ENCODE results near the gene SEMA4B. TPM values are rescaled to one million over a fixed set of nuclear protein-coding genes. Genes with fewer than 3 reads are reported as not detected.
A peak's percentile ranks its signal among the peaks of the same experiment; 100 is the strongest.

The SEMA4B gene
- total RNA-seq, 2 experiments from 2014 or later: 5.3 to 6.2 TPM

- peaks cover 3% of the 10 kb centered on the region for H3K4me1 Mint-ChIP-seq (ENCODE audit: low read depth)
- ChIA-PET POLR2A (interaction anchor here (0.6 kb wide), 1 partner anchor 57 kb away, joined by 3 read pairs; no protein-coding TSS in a partner anchor), CTCF (no interaction called here)
- no peaks in the 10 kb centered on the region for H3K9me3 Mint-ChIP-seq
- DNase-seq: no peak
- intact Hi-C loops (cut with micrococcal nuclease): no loop called here
- H3K4me3 Mint-ChIP-seq: no peak overlapping the region
- no peak for ATAC-seq
- TF ChIP-seq CTCF (IDR thresholded peaks at IDR 0.05): no peak
- peaks cover 4% of the 10 kb centered on the region for H3K27me3 Mint-ChIP-seq
- H3K36me3 Mint-ChIP-seq (ENCODE audit: low read depth): no peaks in the 10 kb centered on the region
- no peak overlapping the region for H3K27ac Mint-ChIP-seq
Measured at GRCh38 chr15:90178468-90179435, 22.4 kb upstream of the SEMA4B start.

GRCh38 chr15:90181776-90182175, 19.4 kb upstream of the SEMA4B start:
- POLR2A ChIA-PET: no interaction called here
- DNase-seq (no peak), ATAC-seq (no peak)
- Mint-ChIP-seq H3K27me3 (peaks cover 4% of the 10 kb centered on the region), H3K4me1 (ENCODE audit: low read depth) (peaks cover 12% of the 10 kb centered on the region), H3K36me3 (ENCODE audit: low read depth) (no peaks in the 10 kb centered on the region), H3K27ac (no peak overlapping the region), H3K4me3 (no peak overlapping the region), H3K9me3 (no peaks in the 10 kb centered on the region)
- CTCF ChIA-PET: interaction anchor here (0.8 kb wide), 1 partner anchor 22 kb away, joined by 3 read pairs; no protein-coding TSS in a partner anchor
- intact Hi-C loops (cut with micrococcal nuclease): no loop called here
- no peak for TF ChIP-seq CTCF (IDR thresholded peaks at IDR 0.05)

DNA sequence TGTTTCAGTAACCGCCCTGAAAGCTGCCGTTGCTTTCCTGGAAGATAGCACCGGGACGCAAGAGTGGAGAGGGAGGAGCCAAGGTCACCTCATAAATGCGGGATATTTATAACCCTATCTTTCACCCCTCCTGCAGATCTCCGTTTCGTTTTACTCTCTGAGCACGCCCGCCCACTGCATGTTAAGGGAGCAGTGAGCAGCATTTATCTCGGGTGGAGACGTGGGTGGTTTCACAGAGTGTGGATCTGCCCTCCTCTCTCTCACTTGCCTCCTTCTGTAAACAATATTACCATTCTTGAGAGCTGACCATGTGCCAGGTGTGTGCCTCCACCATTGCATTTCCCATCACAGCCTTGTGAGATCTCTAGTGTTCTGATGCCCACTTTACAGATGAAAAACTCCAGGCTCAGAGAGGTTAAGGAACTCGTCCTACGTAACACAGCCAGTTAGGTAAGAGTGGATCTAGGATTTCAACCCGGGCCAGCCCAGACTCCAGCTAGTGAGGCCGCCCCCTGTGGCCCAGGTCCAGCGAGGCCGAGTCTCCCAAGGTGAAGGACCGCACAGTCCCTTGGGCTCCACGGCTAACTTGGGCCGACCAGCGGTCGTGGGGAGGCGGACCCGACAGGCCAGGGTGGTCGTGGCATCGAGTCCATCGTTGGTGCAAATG, 16.9 kb upstream of the SEMA4B start:
- ATAC-seq: peak; percentile 21
- DNase-seq: peak; percentile 28
- H3K36me3 Mint-ChIP-seq (ENCODE audit: low read depth): no peaks in the 10 kb centered on the region
- H3K9me3 Mint-ChIP-seq: no peaks in the 10 kb centered on the region
- intact Hi-C loops (cut with micrococcal nuclease): no loop called here
- no peak for TF ChIP-seq CTCF (IDR thresholded peaks at IDR 0.05)
- H3K27me3 Mint-ChIP-seq: peaks cover under 1% of the 10 kb centered on the region
- ChIA-PET POLR2A (interaction anchor here (0.6 to 1.5 kb wide), 3 partner anchors 18 to 82 kb away, joined by 3 to 6 read pairs (median 3); partner anchors contain the start of gene NGRN), CTCF (interaction anchor here (0.9 kb wide), 1 partner anchor 16 kb away, joined by 3 read pairs; no protein-coding TSS in a partner anchor)
- no peak overlapping the region for H3K27ac Mint-ChIP-seq
- peaks cover 9% of the 10 kb centered on the region for H3K4me1 Mint-ChIP-seq (ENCODE audit: low read depth)
- H3K4me3 Mint-ChIP-seq: peak overlapping the region; percentile 78

- no peaks in the 10 kb centered on the region for H3K9me3 Mint-ChIP-seq
- H3K27me3 Mint-ChIP-seq: no peaks in the 10 kb centered on the region
- no peaks in the 10 kb centered on the region for H3K36me3 Mint-ChIP-seq (ENCODE audit: low read depth)
- peaks cover 9% of the 10 kb centered on the region for H3K4me1 Mint-ChIP-seq (ENCODE audit: low read depth)
- peak; percentile 85 for ATAC-seq
- H3K4me3 Mint-ChIP-seq: peak overlapping the region; percentile 78
- TF ChIP-seq CTCF (IDR thresholded peaks at IDR 0.05): no peak
- DNase-seq: peak; percentile 63
- no peak overlapping the region for H3K27ac Mint-ChIP-seq
- intact Hi-C loops (cut with micrococcal nuclease): no loop called here
- ChIA-PET POLR2A (interaction anchor here (1.5 kb wide), 1 partner anchor 81 kb away, joined by 3 read pairs; the partner anchor contains the start of gene NGRN), CTCF (interaction anchor here (1.4 to 2.1 kb wide), 2 partner anchors 16 to 46 kb away, joined by 4 to 6 read pairs; partner anchors contain the start of gene SEMA4B)
Measured at GRCh38 chr15:90184786-90185704, 16.1 kb upstream of the SEMA4B start.

Measured in activated CD8-positive, alpha-beta T cell treated with anti-CD3 and anti-CD28 coated beads for 36 hours (primary cell).